Measurements from ENCODE around the gene RARRES2. TPM values are rescaled to one million over a fixed set of nuclear protein-coding genes. Genes with fewer than 3 reads are reported as not detected.

Gene RARRES2
- polyA plus RNA-seq, 1 donor (not counting 4 experiments of a cell fraction or from before 2014, with no cell fraction given): not detected

DNA sequence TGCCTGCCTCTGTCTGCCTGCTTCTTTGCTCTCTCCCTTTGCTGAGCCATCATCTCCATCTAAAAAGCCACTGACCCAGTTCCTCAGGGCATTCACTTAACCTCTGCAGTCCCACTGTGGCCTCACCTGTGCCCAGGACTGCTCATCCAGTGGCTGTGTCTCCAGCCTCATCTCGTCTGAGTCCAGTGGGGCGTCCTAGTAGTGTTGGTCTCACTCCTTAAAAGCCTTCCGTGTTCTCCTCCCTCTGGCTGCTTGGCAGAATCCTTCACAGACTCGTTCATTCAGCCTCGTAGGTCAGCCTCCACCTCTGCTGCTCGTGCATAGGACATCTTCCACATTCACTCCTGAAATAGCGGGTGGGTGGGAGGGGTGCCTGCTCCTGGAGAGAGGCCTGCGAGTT is 7.3 kb downstream of the RARRES2 start:
- Histone ChIP-seq H3K27me3 (ENCODE audit: control insufficient read depth, extremely low read depth, insufficient read depth, low read length) (peaks cover under 1% of the 10 kb centered on the region), H3K27ac (ENCODE audit: control insufficient read depth, insufficient read depth, low read length) (no peak overlapping the region)
- FAIRE-seq: no peak

GRCh38 chr7:150333659-150334058 is 7.8 kb downstream of the RARRES2 start:
- Histone ChIP-seq H4K20me1 (ENCODE audit: control insufficient read depth, extremely low read depth, insufficient read depth, low read length) (no peaks in the 10 kb centered on the region), H3K4me3 (ENCODE audit: control insufficient read depth in 2 of 3, extremely low read depth in 1 of 3, insufficient read depth in 2 of 3, low read depth in 1 of 3, low read length in 3 of 3) (no peak overlapping the region), H2AFZ (ENCODE audit: control insufficient read depth, low read length) (no peak overlapping the region), H3K4me1 (ENCODE audit: control insufficient read depth, extremely low read depth, insufficient read depth, low read length) (no peaks in the 10 kb centered on the region), H3K9me3 (ENCODE audit: control insufficient read depth, low read depth, low read length) (no peaks in the 10 kb centered on the region), H3K4me2 (ENCODE audit: control insufficient read depth, extremely low read depth, insufficient read depth, low read depth, low read length) (no peak overlapping the region), H3K27me3 (ENCODE audit: control insufficient read depth, extremely low read depth, insufficient read depth, low read length) (no peaks in the 10 kb centered on the region), H3K36me3 (ENCODE audit: control insufficient read depth in 2 of 2, extremely low read depth in 1 of 2, insufficient read depth in 2 of 2, low read length in 2 of 2) (no peaks in the 10 kb centered on the region), H3K27ac (ENCODE audit: control insufficient read depth, insufficient read depth, low read length) (no peak overlapping the region), H3K9ac (ENCODE audit: control insufficient read depth, extremely low read depth, insufficient read depth, low read length) (no peak overlapping the region), H3K9me1 (ENCODE audit: control insufficient read depth, extremely low read depth, insufficient read depth, low read length) (no peaks in the 10 kb centered on the region), H3K79me2 (ENCODE audit: control insufficient read depth, insufficient read depth, low read length) (no peaks in the 10 kb centered on the region)
- FAIRE-seq: no peak
- no peak for TF ChIP-seq EZH2 (IDR thresholded peaks at IDR 0.05; ENCODE audit: low read length)
- TF ChIP-seq, protein P1, sequence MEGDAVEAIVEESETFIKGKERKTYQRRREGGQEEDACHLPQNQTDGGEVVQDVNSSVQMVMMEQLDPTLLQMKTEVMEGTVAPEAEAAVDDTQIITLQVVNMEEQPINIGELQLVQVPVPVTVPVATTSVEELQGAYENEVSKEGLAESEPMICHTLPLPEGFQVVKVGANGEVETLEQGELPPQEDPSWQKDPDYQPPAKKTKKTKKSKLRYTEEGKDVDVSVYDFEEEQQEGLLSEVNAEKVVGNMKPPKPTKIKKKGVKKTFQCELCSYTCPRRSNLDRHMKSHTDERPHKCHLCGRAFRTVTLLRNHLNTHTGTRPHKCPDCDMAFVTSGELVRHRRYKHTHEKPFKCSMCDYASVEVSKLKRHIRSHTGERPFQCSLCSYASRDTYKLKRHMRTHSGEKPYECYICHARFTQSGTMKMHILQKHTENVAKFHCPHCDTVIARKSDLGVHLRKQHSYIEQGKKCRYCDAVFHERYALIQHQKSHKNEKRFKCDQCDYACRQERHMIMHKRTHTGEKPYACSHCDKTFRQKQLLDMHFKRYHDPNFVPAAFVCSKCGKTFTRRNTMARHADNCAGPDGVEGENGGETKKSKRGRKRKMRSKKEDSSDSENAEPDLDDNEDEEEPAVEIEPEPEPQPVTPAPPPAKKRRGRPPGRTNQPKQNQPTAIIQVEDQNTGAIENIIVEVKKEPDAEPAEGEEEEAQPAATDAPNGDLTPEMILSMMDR (optimal IDR thresholded peaks at IDR 0.05 in 1 of 3, IDR thresholded peaks at IDR 0.05 in 1 of 3, conservative IDR thresholded peaks at IDR 0.05 in 1 of 3; ENCODE audit: extremely low read depth in 1 of 3, insufficient read depth in 2 of 3, low read length in 3 of 3): no peak
- dilution Hi-C loops (cut with MboI; ENCODE audit: extremely low pct_ligation_motif_present, low sequenced_read_pairs): no loop called here
- no peak for DNase-seq (ENCODE audit: low read depth, low spot score)

More for the DNA sequence above, 7.3 kb downstream of the RARRES2 start:
- H3K9me3 ChIP-seq (ENCODE audit: control insufficient read depth, low read depth, low read length): no peaks in the 10 kb centered on the region
- no peak overlapping the region for H3K4me3 ChIP-seq (ENCODE audit: control insufficient read depth in 2 of 3, extremely low read depth in 1 of 3, insufficient read depth in 2 of 3, low read depth in 1 of 3, low read length in 3 of 3)
- no peaks in the 10 kb centered on the region for H3K79me2 ChIP-seq (ENCODE audit: control insufficient read depth, insufficient read depth, low read length)
- H4K20me1 ChIP-seq (ENCODE audit: control insufficient read depth, extremely low read depth, insufficient read depth, low read length): no peaks in the 10 kb centered on the region
- no peak for DNase-seq (ENCODE audit: low read depth, low spot score)
- TF ChIP-seq, protein P1 (optimal IDR thresholded peaks at IDR 0.05 in 1 of 3, IDR thresholded peaks at IDR 0.05 in 1 of 3, conservative IDR thresholded peaks at IDR 0.05 in 1 of 3; ENCODE audit: extremely low read depth in 1 of 3, insufficient read depth in 2 of 3, low read length in 3 of 3): no peak
- no peak for TF ChIP-seq EZH2 (IDR thresholded peaks at IDR 0.05; ENCODE audit: low read length)
- dilution Hi-C loops (cut with MboI; ENCODE audit: extremely low pct_ligation_motif_present, low sequenced_read_pairs): no loop called here
- no peak overlapping the region for H3K9ac ChIP-seq (ENCODE audit: control insufficient read depth, extremely low read depth, insufficient read depth, low read length)
- H2AFZ ChIP-seq (ENCODE audit: control insufficient read depth, low read length): no peak overlapping the region
- no peaks in the 10 kb centered on the region for H3K36me3 ChIP-seq (ENCODE audit: control insufficient read depth in 2 of 2, extremely low read depth in 1 of 2, insufficient read depth in 2 of 2, low read length in 2 of 2)
- no peak overlapping the region for H3K4me2 ChIP-seq (ENCODE audit: control insufficient read depth, extremely low read depth, insufficient read depth, low read depth, low read length)
- H3K4me1 ChIP-seq (ENCODE audit: control insufficient read depth, extremely low read depth, insufficient read depth, low read length): no peaks in the 10 kb centered on the region
- no peaks in the 10 kb centered on the region for H3K9me1 ChIP-seq (ENCODE audit: control insufficient read depth, extremely low read depth, insufficient read depth, low read length)
